Kidney (tissue), 14 donors: ENCODE measurements around the gene DNMBP. TPM values are rescaled to one million over a fixed set of nuclear protein-coding genes. Genes with fewer than 3 reads are reported as not detected.

Experiments used
- DNase-seq, 5 donors: peaks; one replicate each; pipeline ENCODE4 v3.0.0-alpha.2; 2013 to 2020
- FAIRE-seq: peaks from 2 replicates; lab custom pipeline; 2012; peaks lifted over from hg19 to GRCh38; lab: Jason Lieb, UNC
- H3K27ac ChIP-seq, 2 donors: one replicate each; pipeline ENCODE4 v1.7.0; 2013; ENCODE audit warnings: low read depth in 2 of 2, low read length in 2 of 2, inconsistent platforms in 1 of 2
- H3K27me3 ChIP-seq: one replicate; pipeline ENCODE4 v1.7.1; 2013; ENCODE audit warnings: low read length, inconsistent platforms; ENCODE audit not compliant: control insufficient read depth, insufficient read depth
- H3K36me3 ChIP-seq, 3 donors: one replicate each; pipeline versions ENCODE4 v1.7.0 to v1.7.1; 2013; ENCODE audit warnings: low read length in 3 of 3, control low read depth in 1 of 3, inconsistent platforms in 1 of 3; ENCODE audit not compliant: insufficient read depth in 3 of 3, control insufficient read depth in 2 of 3
- H3K4me1 ChIP-seq, 3 donors: one replicate each; pipeline versions ENCODE4 v1.7.0 to v1.7.1; 2013; ENCODE audit warnings: low read length in 3 of 3, inconsistent platforms in 1 of 3, low read depth in 1 of 3; ENCODE audit not compliant: control insufficient read depth in 2 of 3, insufficient read depth in 2 of 3
- H3K4me3 ChIP-seq, 3 donors: one replicate each; pipeline versions ENCODE4 v1.7.0 to v1.8.1; 2013; ENCODE audit warnings: low read length in 3 of 3, control low read depth in 1 of 3, inconsistent platforms in 1 of 3
- H3K9ac ChIP-seq, 3 donors: one replicate each; pipeline versions ENCODE4 v1.7.0 to v1.7.1; 2013; ENCODE audit warnings: low read length in 3 of 3, control low read depth in 1 of 3, inconsistent platforms in 1 of 3
- H3K9me3 ChIP-seq, 3 donors: one replicate each; pipeline versions ENCODE4 v1.7.0 to v1.7.1; 2013; ENCODE audit warnings: low read length in 3 of 3, control low read depth in 1 of 3, inconsistent platforms in 1 of 3; ENCODE audit not compliant: control insufficient read depth in 2 of 3, insufficient read depth in 1 of 3
- CTCF ChIP-seq: IDR thresholded peaks from 3 replicates; pipeline ENCODE4 v1.5.1; 2012; ENCODE audit warnings: mild to moderate bottlenecking, moderate library complexity, borderline replicate concordance; ENCODE audit not compliant: insufficient read depth; ENCODE audit errors: extremely low read depth
- intact Hi-C: fragments of 100-400 bp; cut with DNase I; formaldehyde crosslinking; loops from one replicate; pipeline ENCODE4 v1.11.1; 2022
- polyA plus RNA-seq: library from polyadenylated mRNA; stranded (reverse); fragments of 350-450 nt; fragmentation: Illumina TruSeq; extraction: RNeasy Lipid Tissue Mini Kit (QIAGEN cat#74804); gene quantifications from one replicate; pipeline ENCODE4 v1.2.3, GENCODE V29; 2014; ENCODE audit warnings: low read depth, low replicate concordance; ENCODE audit not compliant: insufficient read depth
- total RNA-seq: library from RNA; stranded (reverse); fragmentation: NEBNext Ultra II Directional; extraction: Animal tissue kit (Norgen Biotek cat#: 25700); gene quantifications from one replicate; pipeline ENCODE4 v1.2.1, GENCODE V29; 2021
- donor health status: control.
- donor health status: control.
- donor health status: control.
- donor health status: control.
- donor health status: control.
- donor health status: DM: yes; HTN: yes; CAD: no.
- donor health status: Normal renal cell carcinoma (clear cell type).

DNMBP gene
- total and polyA plus RNA-seq, 2 donors from 2014 or later = 11.6 to 23.7 TPM

- Histone ChIP-seq H3K4me3 (peak overlapping the region; percentile 39 to 59 (median 50)), H3K4me1 (peaks cover 2 to 6% (median 4%) of the 10 kb centered on the region in 3 donors), H3K36me3 (peaks cover 0 to 2% (median 0%) of the 10 kb centered on the region in 3 donors), H3K27me3 (no peaks in the 10 kb centered on the region), H3K27ac (peak overlapping the region in 1 of 2 donors; percentile 23), H3K9me3 (no peaks in the 10 kb centered on the region), H3K9ac (peak overlapping the region in 2 of 3 donors; percentile 17 to 34)
- DNase-seq (peak in 4 of 5 donors; percentile 81 to 92 (median 90)), FAIRE-seq (no peak)
- intact Hi-C loops = no loop called here
- no peak for TF ChIP-seq CTCF
These were observed 91.6 kb downstream of the DNMBP start for GRCh38 chr10:99917963-99918825.

GRCh38 chr10:99916776-99917175, 93.0 kb downstream of the DNMBP start:
- Histone ChIP-seq H3K9ac (no peak overlapping the region), H3K27me3 (no peaks in the 10 kb centered on the region), H3K27ac (no peak overlapping the region), H3K9me3 (no peaks in the 10 kb centered on the region), H3K4me1 (peaks cover 2 to 12% (median 6%) of the 10 kb centered on the region in 3 donors), H3K36me3 (peaks cover 0 to 2% (median 0%) of the 10 kb centered on the region in 3 donors), H3K4me3 (no peak overlapping the region)
- DNase-seq (no peak), FAIRE-seq (no peak)
- no peak for TF ChIP-seq CTCF
- intact Hi-C loops = no loop called here

- peaks cover 2 to 12% (median 6%) of the 10 kb centered on the region in 3 donors for H3K4me1 ChIP-seq
- no peak for DNase-seq
These were observed 94.3 kb downstream of the DNMBP start for GRCh38 chr10:99915414-99915813.

More at GRCh38 chr10:99915414-99915813, 94.3 kb downstream of the DNMBP start:
- Histone ChIP-seq H3K27me3 (no peaks in the 10 kb centered on the region), H3K9me3 (no peaks in the 10 kb centered on the region), H3K27ac (no peak overlapping the region), H3K4me3 (no peak overlapping the region), H3K9ac (no peak overlapping the region), H3K36me3 (no peaks in the 10 kb centered on the region)
- intact Hi-C loops = no loop called here
- no peak for TF ChIP-seq CTCF
- no peak for FAIRE-seq
